Measurements from ENCODE around the gene NR2F1-AS1. TPM values are rescaled to one million over a fixed set of nuclear protein-coding genes. Genes with fewer than 3 reads are reported as not detected.

The NR2F1-AS1 gene
- total and polyA plus RNA-seq, 4 experiments from 2014 or later: not detected

DNA sequence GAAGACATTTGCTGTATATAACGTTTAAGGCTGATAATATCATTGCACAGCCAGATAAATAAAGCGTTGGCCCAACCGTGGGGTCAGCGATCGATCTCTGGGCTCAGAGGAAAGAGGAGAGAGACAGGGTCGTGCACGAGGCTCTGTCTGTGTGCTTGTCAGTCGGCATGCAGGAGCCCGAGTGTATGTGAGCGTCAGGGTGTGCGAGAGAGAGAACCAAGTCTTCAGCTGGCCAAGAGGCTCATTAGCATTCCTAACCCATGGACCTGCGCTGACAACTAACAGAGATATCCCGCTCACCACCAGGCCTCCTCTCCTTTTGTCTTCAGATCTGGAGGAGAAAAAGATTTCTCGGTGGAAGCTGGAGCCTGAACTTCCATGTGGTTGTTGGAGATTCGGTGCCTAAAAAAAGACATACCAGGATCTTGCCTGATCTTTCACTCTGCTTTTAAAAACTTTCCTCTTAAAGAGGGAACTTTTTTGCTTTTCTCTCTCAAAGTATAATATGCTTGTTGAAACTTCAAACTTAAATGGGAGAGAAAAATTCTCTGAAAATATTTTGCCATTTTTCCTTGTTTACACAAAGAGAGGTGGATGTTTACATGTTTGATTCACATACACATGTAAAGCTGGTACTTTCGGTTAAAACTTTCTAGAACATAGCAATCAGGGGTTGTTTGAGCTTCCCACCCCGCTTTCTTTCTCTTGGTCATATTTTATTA lies 18.5 kb upstream of the NR2F1-AS1 start:
- Histone ChIP-seq H3K27ac (ENCODE audit: low read depth, low read length) (no peak overlapping the region), H3K4me1 (ENCODE audit: insufficient read depth, low read length) (peaks cover 9% of the 10 kb centered on the region), H3K4me3 (ENCODE audit: low read length in 2 of 2) (no peak overlapping the region), H3K27me3 (ENCODE audit: insufficient read depth, low read length) (peaks cover 97% of the 10 kb centered on the region), H3K36me3 (ENCODE audit: insufficient read depth, low read length) (no peaks in the 10 kb centered on the region), H3K9me3 (ENCODE audit: control insufficient read depth in 1 of 2, low read length in 2 of 2) (no peaks in the 10 kb centered on the region)
- H3K27ac Mint-ChIP-seq: no peak overlapping the region
- ChIA-PET POLR2A (ENCODE audit: partially characterized antibody) (interaction anchor here (1.3 kb wide), 1 partner anchor 12 kb away, joined by 3 read pairs; no protein-coding TSS in a partner anchor), CTCF (ENCODE audit: partially characterized antibody) (interaction anchor here (1.2 kb wide), 1 partner anchor 12 kb away, joined by 3 read pairs; no protein-coding TSS in a partner anchor)
- peaks cover 29 to 34% of the 10 kb centered on the region in 2 donors for H3K27me3 Mint-ChIP-seq
- peaks cover 3 to 23% (median 13%) of the 10 kb centered on the region in 4 donors for H3K4me1 Mint-ChIP-seq
- H3K9me3 Mint-ChIP-seq: peaks cover 0 to 35% (median 16%) of the 10 kb centered on the region in 8 donors
- no peak overlapping the region for H3K4me3 Mint-ChIP-seq
- no peak for DNase-seq
- no peaks in the 10 kb centered on the region for H3K36me3 Mint-ChIP-seq
- intact Hi-C loops (cut with micrococcal nuclease): no loop called here

DNA sequence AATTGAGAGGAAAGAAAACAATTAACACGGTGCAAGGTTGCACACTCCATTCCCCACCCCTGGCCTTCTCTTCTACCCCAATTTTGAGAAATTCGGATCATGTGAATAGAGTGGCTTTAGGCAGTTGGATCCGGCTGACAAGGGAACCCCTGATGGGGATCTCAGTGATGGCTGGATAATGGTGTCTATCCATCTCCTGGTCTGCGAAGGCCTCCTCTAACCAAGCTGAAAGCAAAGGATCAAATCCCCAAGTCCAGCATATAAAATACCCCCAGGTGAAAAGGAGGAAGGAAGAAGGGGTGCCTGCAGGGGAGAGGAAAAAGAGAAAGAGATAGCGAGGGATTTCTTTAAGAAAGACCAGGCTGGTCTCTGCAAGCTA lies 18.0 kb upstream of the NR2F1-AS1 start:
- Histone ChIP-seq H3K36me3 (ENCODE audit: insufficient read depth, low read length) (no peaks in the 10 kb centered on the region), H3K4me1 (ENCODE audit: insufficient read depth, low read length) (peaks cover 9% of the 10 kb centered on the region), H3K9me3 (ENCODE audit: control insufficient read depth in 1 of 2, low read length in 2 of 2) (no peaks in the 10 kb centered on the region), H3K4me3 (ENCODE audit: low read length in 2 of 2) (no peak overlapping the region), H3K27me3 (ENCODE audit: insufficient read depth, low read length) (peaks cover 96% of the 10 kb centered on the region), H3K27ac (ENCODE audit: low read depth, low read length) (no peak overlapping the region)
- ChIA-PET CTCF (ENCODE audit: partially characterized antibody) (interaction anchor here (1.2 kb wide), 1 partner anchor 12 kb away, joined by 3 read pairs; no protein-coding TSS in a partner anchor), POLR2A (ENCODE audit: partially characterized antibody) (no interaction called here)
- peaks cover 0 to 40% (median 19%) of the 10 kb centered on the region in 8 donors for H3K9me3 Mint-ChIP-seq
- no peak overlapping the region for H3K27ac Mint-ChIP-seq
- intact Hi-C loops (cut with micrococcal nuclease): no loop called here
- no peaks in the 10 kb centered on the region for H3K36me3 Mint-ChIP-seq
- no peak for DNase-seq
- H3K27me3 Mint-ChIP-seq: peaks cover 33 to 37% of the 10 kb centered on the region in 2 donors
- no peak overlapping the region for H3K4me3 Mint-ChIP-seq
- peaks cover 3 to 24% (median 13%) of the 10 kb centered on the region in 4 donors for H3K4me1 Mint-ChIP-seq

DNA sequence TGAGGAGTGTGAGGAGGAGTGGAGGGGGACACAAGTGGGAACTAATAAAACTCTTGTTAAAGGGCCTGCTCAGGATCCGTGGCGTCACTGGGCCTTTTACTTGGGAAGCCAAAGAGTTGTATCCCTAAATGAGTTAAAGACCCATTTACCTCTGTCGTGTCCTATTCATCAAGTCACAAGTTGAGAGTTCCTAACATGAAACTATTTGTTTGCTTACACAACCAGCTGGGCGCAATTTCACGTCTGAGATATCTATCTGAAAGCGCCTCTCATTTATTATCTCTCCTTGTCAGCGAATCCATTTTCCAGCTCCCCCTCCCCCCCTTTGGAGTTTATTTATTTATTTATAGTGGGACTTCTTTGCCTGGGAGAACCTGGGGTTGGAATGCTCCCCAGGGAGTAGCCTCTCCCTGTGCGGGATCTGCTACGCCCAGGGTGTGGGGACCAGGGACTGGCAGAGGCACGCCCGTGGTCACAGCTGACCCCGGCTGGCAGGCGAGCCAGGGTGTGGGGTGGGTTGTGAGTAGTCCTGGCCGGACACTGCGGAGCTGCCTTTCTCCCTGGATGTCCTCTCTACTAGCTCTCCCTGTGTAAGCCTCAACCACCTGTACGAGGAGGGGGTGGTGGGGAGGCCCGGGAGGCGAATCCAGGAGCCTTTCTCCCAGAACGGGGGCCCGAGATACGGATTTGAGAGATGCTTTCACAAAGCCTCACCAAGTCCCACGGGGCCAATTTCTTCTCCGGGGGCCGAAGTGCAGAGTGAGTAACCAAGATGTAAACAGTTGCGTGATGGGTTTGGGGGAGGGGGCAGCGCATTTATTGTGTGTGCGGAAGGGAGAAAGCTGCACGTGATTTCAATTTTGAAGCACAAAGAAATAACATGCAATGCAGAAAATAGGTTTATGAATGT lies 17.3 kb upstream of the NR2F1-AS1 start:
- H3K27me3 ChIP-seq (ENCODE audit: insufficient read depth, low read length): peaks cover 96% of the 10 kb centered on the region
- no peak overlapping the region for H3K27ac ChIP-seq (ENCODE audit: low read depth, low read length)
- no peak overlapping the region for H3K4me3 ChIP-seq (ENCODE audit: low read length in 2 of 2)
- Mint-ChIP-seq H3K27me3 (peaks cover 34 to 39% of the 10 kb centered on the region in 2 donors), H3K9me3 (peaks cover 0 to 39% (median 18%) of the 10 kb centered on the region in 8 donors), H3K36me3 (no peaks in the 10 kb centered on the region), H3K4me3 (peak overlapping the region in 1 of 8 donors; percentile 27), H3K27ac (no peak overlapping the region), H3K4me1 (peaks cover 3 to 23% (median 9%) of the 10 kb centered on the region in 4 donors)
- no peaks in the 10 kb centered on the region for H3K36me3 ChIP-seq (ENCODE audit: insufficient read depth, low read length)
- intact Hi-C loops (cut with micrococcal nuclease): no loop called here
- no peaks in the 10 kb centered on the region for H3K9me3 ChIP-seq (ENCODE audit: control insufficient read depth in 1 of 2, low read length in 2 of 2)
- ChIA-PET CTCF (ENCODE audit: partially characterized antibody) (interaction anchor here (0.8 kb wide), 1 partner anchor 22 kb away, joined by 3 read pairs; no protein-coding TSS in a partner anchor), POLR2A (ENCODE audit: partially characterized antibody) (no interaction called here)
- no peak for DNase-seq
- peaks cover 9% of the 10 kb centered on the region for H3K4me1 ChIP-seq (ENCODE audit: insufficient read depth, low read length)

DNA sequence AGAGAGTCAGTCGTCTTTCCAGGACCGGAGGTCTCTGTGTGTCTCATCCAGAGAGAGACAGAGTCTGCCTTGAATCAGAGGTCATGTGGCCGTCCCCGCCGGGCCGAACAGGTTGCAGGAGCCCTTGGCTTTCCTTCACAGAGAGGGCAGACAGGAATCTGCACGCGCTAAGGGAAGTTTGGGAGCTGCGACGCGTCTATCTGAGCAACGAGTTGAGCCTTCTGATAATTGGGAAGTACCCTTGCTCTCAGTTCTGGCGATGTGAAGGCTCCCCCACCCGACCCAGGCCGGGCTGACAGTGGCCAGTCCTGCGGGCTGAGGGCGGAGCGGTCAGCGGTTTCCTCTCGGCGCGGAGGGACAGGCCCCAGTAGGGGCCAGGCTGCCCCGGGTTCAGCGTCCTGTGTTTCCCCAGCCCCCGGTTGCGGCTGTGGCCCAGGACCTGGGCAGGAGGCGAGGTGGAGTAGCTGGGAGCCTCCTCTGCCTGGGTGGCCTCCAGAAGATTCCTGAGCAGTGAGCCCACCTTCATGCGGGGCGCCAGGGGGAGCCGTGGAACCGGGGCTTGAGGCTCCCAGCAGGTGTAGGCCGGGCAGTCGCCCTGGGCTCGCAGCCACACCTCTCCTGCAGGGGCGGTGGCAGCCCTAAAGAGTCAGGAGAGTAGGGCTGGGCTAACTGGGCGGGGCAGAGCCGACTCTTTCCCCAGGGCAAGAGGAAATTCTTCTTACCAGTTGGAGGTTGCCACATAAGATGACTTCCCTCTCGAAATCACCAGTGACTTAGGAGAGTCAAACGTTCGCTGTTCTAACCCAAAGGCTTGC lies 15.9 kb upstream of the NR2F1-AS1 start:
- Histone ChIP-seq H3K4me3 (ENCODE audit: low read length in 2 of 2) (no peak overlapping the region), H3K36me3 (ENCODE audit: insufficient read depth, low read length) (no peaks in the 10 kb centered on the region), H3K27me3 (ENCODE audit: insufficient read depth, low read length) (peaks cover 93% of the 10 kb centered on the region), H3K27ac (ENCODE audit: low read depth, low read length) (no peak overlapping the region), H3K4me1 (ENCODE audit: insufficient read depth, low read length) (peaks cover 9% of the 10 kb centered on the region), H3K9me3 (ENCODE audit: control insufficient read depth in 1 of 2, low read length in 2 of 2) (no peaks in the 10 kb centered on the region)
- Mint-ChIP-seq H3K9me3 (peaks cover 0 to 30% (median 17%) of the 10 kb centered on the region in 8 donors), H3K36me3 (no peaks in the 10 kb centered on the region), H3K4me1 (peaks cover 3 to 19% (median 9%) of the 10 kb centered on the region in 4 donors), H3K4me3 (no peak overlapping the region), H3K27ac (peak overlapping the region in 2 of 7 donors; percentile 30 to 43), H3K27me3 (peaks cover 41 to 46% of the 10 kb centered on the region in 2 donors)
- intact Hi-C loops (cut with micrococcal nuclease): no loop called here
- CTCF ChIA-PET (ENCODE audit: partially characterized antibody): no interaction called here
- POLR2A ChIA-PET (ENCODE audit: partially characterized antibody): no interaction called here
- no peak for DNase-seq

DNA sequence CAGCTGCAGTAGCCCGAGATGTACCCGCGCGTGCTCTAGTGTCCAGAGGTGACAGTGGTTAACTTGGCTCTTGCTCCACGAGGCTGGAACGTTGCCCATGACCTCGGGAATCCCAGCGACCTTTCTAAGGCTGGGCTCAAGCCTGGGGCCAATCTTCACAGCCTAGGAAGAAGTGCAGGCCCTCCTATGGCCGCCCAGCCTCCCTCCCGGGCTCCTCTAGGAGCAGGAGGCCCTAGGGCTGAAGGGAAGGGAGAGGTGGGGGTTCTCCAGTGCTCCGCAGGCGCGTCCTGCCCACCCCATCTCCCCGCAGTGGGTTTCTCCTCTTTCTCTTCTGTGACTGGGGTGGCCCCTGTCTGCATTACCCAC lies 15.3 kb upstream of the NR2F1-AS1 start:
- Mint-ChIP-seq H3K4me1 (peaks cover 3 to 16% (median 8%) of the 10 kb centered on the region in 4 donors), H3K36me3 (no peaks in the 10 kb centered on the region), H3K9me3 (peaks cover 0 to 25% (median 14%) of the 10 kb centered on the region in 8 donors), H3K27ac (peak overlapping the region in 3 of 7 donors; percentile 30 to 43 (median 40)), H3K4me3 (peak overlapping the region in 3 of 8 donors; percentile 4 to 39 (median 7)), H3K27me3 (peaks cover 46 to 51% of the 10 kb centered on the region in 2 donors)
- Histone ChIP-seq H3K27ac (ENCODE audit: low read depth, low read length) (no peak overlapping the region), H3K9me3 (ENCODE audit: control insufficient read depth in 1 of 2, low read length in 2 of 2) (no peaks in the 10 kb centered on the region), H3K36me3 (ENCODE audit: insufficient read depth, low read length) (no peaks in the 10 kb centered on the region), H3K27me3 (ENCODE audit: insufficient read depth, low read length) (peaks cover 89% of the 10 kb centered on the region), H3K4me3 (ENCODE audit: low read length in 2 of 2) (no peak overlapping the region), H3K4me1 (ENCODE audit: insufficient read depth, low read length) (peaks cover 9% of the 10 kb centered on the region)
- ChIA-PET CTCF (ENCODE audit: partially characterized antibody) (no interaction called here), POLR2A (ENCODE audit: partially characterized antibody) (no interaction called here)
- intact Hi-C loops (cut with micrococcal nuclease): no loop called here
- no peak for DNase-seq

DNA sequence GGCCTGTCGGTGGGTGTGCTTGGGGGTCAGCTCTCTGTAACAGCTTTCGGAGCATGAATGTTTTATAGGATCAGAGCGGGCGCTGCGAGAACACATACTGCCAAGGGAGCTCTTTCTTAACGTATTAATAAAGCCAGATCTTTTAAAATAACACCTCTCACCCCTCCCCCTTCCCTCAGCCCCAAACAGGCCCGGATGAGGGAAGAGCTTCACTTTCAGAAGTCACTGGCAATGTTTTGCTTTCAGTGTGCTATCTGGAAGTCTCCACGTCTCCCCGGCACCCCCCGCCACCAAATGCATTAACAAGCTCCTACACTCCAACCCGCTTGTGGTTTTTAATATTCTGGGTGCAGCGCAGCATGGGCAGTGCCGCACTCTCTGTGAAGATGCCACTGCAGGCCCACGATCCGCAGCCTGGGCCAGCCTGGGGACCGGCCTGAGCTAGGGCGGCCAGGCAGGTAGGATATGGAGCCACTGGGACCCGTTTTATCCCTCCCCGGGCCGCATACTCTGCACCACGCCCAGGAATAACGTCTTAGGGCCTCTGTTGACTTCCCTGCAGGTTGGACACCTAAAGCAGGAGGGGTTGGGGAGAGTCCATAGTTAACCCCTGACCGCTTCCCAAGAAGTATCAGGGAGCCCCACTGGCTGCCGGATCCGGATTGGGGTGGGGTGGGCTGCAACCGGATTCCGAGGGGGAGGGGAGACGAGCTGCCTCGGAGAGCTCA lies 14.6 kb upstream of the NR2F1-AS1 start:
- Mint-ChIP-seq H3K4me3 (peak overlapping the region in 3 of 8 donors; percentile 6 to 57 (median 39)), H3K9me3 (peaks cover 0 to 23% (median 14%) of the 10 kb centered on the region in 8 donors), H3K4me1 (peaks cover 3 to 16% (median 8%) of the 10 kb centered on the region in 4 donors), H3K36me3 (no peaks in the 10 kb centered on the region), H3K27me3 (peaks cover 53 to 55% of the 10 kb centered on the region in 2 donors), H3K27ac (peak overlapping the region in 4 of 7 donors; percentile 15 to 87 (median 36))
- CTCF ChIA-PET (ENCODE audit: partially characterized antibody): interaction anchor here (0.7 to 1.2 kb wide), 3 partner anchors 12 to 206 kb away, joined by 3 read pairs; no protein-coding TSS in a partner anchor
- Histone ChIP-seq H3K27me3 (ENCODE audit: insufficient read depth, low read length) (peaks cover 86% of the 10 kb centered on the region), H3K4me3 (ENCODE audit: low read length in 2 of 2) (no peak overlapping the region), H3K4me1 (ENCODE audit: insufficient read depth, low read length) (peaks cover 9% of the 10 kb centered on the region), H3K27ac (ENCODE audit: low read depth, low read length) (no peak overlapping the region), H3K9me3 (ENCODE audit: control insufficient read depth in 1 of 2, low read length in 2 of 2) (no peaks in the 10 kb centered on the region), H3K36me3 (ENCODE audit: insufficient read depth, low read length) (no peaks in the 10 kb centered on the region)
- DNase-seq: no peak
- POLR2A ChIA-PET (ENCODE audit: partially characterized antibody): no interaction called here
- intact Hi-C loops (cut with micrococcal nuclease): no loop called here

Data from CD4-positive, alpha-beta memory T cell (primary cell).